ENCODE measurements around the gene DRAXIN.

Gene DRAXIN

DNA sequence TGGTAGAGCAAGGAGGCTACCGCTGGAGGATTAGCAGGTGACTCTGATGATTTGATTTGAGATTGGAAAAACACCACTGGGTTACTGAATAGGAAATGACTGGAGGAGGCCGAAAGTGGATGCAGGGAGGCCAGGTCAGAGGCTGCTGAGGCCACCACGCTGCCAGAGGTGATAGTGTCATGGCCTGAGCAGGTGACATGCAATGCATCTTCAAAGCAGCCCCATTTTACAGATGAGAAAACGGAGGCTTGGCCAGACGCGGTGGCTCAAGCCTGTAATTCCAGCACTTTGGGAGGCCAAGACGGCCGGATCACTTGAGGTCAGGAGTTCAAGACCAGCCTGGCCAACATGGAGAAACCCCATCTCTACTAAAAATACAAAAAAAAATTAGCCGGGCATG is 83.2 kb downstream of the DRAXIN start:
- Histone ChIP-seq H3K9ac (no peak overlapping the region), H3K4me2 (no peak overlapping the region), H3K4me3 (no peak overlapping the region), H3K27me3 (no peaks in the 10 kb centered on the region), H3K9me3 (no peaks in the 10 kb centered on the region), H3K27ac (no peak overlapping the region), H3K36me3 (no peaks in the 10 kb centered on the region), H3K4me1 (peaks cover 10% of the 10 kb centered on the region), H4K20me1 (no peaks in the 10 kb centered on the region)
- no peak for TF ChIP-seq Cebpa-rat (IDR thresholded peaks at IDR 0.05)

All from BLaER1 (cell line).